Stimulated activated CD4-positive, alpha-beta T cell treated with anti-CD3 and anti-CD28 coated beads, TNF-alpha, amount 100 ng/mL, for 1 hour (primary cell): ENCODE data around the gene FN1.
A peak's percentile ranks its signal among the peaks of the same experiment; 100 is the strongest.

Experiments used
- DNase-seq, 3 donors: peaks; one replicate each; pipeline ENCODE4 v3.0.0-alpha.2; 2020; ENCODE audit warnings: low read depth in 3 of 3, low spot score in 1 of 3

Gene FN1

DNA sequence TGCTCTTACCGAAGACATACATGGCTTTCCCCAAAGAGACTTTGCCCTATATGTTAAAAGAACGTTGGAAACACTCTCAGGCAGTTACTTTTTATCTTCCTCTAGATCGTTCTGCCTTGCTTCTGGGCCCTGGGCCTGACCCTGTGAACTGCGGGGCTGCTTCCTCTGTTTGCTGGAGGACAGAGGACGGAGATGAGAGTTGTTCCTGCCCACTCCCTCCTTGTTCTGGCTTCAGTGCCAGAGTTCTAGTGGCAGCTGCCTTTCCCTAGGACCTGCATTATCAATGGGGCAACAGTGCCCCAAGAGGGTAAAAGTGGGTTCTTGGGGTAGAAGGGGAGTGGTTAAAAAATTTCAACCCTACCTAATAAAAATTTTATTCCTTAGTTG lies 6.5 kb upstream of the FN1 start:
- DNase-seq: no peak

DNA sequence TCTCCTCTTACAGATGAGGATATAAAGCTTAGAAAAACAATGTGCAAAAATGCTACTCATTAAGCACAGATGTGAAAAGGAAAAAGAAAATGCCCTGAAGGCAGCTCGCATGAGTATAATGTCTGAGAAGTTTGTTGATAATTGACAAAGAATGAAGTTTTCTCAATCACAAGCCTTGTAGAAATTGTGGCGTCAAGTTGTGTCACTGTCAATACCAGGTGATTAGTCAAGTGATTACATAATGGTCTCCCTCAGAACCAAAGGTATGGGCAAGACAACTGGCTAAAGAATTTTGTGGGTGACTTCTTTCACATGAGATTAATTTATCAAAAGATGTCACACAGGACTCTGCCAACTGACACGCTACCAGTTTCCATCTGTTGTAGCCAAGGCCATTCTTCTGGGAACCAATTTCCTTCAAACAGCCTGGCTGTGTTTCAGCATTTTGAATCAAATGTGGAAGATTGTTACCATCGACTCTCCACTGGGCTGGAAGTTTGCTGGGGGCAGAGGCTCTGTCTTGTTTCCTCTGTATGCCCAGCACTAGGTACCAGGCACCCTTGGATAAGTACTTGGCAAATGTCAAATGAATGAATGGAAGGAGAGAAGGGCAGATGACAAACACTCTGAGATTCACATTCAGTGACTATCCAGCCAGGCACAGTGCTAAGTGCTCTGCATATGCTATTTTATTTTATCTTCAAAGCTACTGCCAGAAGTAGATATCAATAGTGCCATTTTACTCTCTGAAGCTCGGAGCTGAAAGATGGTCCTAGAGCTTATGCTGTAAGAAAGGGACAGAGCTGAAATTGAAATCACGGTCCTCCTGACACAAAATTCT lies 5.9 kb upstream of the FN1 start:
- DNase-seq: no peak

DNA sequence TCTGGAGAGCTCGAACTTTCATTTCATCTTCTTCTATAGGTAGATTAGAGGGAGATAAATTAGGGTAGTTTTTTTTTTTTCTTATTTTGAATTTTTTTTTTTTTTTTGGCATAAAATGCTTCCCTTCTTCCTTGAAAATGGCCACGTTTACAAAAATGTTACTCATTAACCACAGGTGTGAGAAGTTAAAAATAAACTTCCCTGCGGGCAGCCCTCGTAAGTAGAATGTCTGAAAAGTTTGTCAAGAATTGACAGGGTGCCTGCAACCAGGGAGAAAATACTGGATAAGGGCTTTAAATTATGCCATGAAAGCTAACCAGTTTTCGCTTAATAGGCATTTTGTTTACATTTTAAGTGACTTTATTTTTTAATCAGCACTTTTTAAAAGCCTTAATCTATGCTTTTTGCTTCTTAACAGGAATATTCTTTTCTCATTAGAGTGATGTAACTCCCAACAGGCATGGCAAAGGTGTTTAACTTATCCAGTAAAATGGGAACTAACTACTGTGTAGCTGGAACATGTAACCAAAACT lies 4.2 kb upstream of the FN1 start:
- no peak for DNase-seq

DNA sequence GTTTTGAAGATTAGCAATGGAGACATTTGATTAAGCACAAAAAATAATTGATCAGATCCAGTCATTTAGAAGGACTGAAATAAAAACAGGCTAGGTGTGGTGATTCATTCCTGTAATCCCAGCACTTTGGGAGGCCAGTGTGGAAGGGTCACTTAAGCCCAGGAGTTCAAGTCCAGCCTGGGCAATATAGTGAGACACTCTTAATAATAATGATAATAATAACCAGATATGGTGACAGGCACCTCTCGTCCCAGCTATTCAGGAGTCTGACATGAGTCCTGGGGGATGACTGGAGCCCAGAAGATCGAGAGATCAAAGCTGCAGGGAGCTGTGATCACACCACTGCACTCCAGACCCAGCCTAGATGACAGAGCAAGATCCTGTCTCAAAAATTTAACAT lies 3.5 kb upstream of the FN1 start:
- no peak for DNase-seq

DNA sequence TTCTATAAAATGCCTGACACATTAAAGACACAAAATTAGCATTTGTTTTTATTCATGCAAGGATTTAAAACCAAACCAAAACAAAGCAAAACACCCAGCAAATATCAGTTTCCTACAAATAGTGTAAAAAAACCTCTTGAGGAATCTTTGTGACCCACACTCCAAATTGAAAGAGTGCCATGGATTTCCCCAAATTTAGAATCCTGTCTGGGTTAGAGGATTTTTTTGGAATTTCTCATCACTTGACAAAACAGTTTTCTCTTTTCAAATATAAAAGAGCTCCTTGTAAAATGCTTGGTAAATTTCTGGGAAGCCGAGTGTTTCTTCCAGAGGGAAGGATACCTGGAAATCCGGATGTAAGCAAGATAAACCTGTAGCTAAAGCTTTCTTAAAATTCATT lies 1.7 kb upstream of the FN1 start:
- DNase-seq: no peak

DNA sequence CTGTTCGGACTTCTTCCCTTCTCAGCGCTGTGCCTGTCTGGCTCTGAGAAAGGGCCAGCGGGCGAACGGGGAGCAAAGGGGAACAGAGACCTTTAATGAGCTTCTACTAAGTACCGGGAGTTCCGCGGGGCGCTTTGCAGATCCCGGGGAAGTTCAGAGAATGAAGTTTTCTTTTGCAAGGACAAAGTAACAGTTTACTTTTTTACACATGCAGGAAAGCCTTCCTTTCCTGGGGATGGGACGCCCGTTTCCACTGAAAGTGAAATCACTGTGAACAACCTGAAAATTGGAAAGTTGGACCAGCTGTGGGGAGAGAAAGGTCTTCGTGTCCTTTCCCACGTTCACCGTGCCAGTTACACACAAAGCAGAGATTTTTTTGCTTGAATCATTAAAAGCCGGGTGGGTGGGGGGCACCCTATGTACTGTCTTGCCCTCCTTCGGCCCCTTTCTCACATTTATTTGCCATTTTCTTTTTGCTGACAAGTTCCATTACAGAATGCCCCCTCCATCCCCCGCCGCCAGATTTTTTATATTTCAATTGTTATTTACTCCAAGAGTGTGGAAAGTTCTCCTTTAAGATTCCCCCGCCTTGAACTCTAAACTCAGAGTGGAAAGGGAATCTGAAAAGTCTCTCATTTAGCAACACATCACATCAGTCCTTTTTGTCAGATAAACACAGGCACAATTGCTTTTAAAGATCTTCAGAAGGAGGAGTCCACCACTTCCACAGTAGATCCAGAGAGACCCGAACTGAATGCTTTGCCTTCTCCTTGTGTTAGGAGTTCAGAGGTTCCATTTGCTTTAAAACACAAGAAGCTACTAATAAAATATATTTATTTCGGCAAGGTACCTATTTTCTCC lies 1.1 kb upstream of the FN1 start:
- peak in 1 of 3 donors; percentile 4 for DNase-seq

DNA sequence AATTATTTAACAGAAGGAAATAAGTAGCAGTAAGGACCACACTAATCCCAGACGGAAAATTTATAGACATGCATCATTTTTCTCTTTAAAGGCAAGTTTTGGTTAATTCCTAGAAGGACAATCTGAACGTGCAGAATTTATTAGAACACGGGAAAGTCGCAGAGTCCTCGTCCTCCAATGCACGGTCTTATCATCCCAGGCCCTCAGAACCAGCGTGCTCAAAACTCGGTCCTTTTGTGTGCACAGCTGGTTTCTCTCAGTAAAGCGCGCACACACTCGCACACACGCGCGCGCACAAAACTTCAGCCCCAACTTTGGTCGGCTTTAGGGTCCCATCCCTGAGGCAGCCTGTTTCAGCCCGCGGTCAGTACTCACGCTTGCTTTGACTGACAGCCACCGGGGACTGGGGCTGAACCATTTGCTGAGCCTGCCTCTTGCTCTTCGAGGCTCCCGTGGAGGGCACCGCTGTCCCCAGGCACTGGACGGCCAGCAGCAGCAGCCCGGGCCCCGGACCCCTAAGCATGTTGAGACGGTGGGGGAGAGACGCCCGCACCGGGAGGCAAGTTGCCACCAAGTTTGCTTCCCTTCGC lies 493 bp downstream of the FN1 start:
- DNase-seq: no peak

DNA sequence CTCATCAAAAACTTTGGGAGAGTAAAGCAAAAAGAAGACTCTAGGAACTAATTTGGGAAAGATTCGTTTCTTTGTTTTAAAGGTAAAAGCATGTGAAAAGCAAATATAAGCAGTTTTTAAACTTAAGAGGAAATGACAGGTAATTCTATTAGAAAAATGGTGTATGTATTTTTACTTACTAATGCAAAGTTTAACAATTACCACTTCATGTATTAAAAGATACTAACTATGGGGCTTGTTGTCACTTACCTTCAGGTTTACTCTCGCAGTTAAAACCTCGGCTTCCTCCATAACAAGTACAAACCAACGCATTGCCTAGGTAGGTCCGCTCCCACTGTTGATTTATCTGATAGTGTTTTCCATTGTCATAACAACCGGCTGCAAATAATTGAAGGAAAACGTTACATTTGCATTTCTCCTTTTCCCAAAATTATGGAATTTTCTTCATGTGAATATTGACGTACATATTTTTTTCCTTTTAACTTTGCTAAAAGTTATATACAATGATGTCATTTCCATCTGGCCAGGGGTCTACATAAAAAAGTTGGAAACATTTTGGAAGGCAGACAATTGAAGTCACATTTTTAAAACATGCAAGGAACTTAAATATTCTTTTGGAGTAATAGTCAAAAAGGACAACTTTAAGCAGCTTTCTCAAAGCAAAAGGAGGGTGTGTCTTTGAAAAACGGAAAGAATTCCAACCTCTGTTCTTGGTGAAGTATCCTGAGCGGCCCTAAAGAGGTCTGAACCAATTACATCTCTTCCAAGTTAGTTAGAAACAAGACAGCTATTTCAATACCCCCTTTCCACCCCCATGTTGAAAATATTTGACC lies 1.2 kb downstream of the FN1 start:
- DNase-seq: no peak

DNA sequence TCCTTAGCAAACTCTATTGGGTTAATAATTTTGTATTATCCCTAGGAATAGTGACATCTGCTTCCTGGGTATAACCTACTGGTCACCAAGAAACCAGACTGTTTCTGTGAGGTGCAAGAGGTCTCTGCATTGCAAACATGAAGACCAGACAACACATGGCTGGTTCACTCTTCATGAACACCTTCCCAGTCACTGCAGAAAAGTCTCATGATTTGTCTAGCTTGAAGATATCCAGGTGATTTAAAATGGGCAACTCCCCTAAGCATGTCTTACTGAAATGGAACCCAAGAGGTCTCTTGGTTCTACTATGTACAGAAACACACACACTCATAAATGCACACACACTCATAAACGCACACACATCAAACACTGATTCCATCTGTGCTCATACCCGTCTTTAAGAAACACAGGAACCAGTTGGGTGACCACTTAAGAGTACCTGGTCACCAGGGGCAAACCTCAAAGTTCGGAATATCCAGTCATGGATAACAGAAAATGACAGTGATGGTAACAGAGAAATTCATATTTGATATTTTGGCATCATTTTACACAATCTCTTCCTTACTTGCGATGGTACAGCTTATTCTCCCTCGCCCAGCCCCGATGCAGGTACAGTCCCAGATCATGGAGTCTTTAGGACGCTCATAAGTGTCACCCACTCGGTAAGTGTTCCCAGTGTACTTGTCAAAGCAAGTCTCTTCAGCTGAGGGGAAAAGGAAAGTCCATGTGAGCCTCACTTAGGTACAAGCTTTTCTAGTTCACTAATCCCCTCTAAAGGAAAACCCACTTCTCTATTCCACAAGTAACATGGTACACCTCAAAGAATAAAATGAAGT lies 2.9 kb downstream of the FN1 start:
- DNase-seq: no peak

DNA sequence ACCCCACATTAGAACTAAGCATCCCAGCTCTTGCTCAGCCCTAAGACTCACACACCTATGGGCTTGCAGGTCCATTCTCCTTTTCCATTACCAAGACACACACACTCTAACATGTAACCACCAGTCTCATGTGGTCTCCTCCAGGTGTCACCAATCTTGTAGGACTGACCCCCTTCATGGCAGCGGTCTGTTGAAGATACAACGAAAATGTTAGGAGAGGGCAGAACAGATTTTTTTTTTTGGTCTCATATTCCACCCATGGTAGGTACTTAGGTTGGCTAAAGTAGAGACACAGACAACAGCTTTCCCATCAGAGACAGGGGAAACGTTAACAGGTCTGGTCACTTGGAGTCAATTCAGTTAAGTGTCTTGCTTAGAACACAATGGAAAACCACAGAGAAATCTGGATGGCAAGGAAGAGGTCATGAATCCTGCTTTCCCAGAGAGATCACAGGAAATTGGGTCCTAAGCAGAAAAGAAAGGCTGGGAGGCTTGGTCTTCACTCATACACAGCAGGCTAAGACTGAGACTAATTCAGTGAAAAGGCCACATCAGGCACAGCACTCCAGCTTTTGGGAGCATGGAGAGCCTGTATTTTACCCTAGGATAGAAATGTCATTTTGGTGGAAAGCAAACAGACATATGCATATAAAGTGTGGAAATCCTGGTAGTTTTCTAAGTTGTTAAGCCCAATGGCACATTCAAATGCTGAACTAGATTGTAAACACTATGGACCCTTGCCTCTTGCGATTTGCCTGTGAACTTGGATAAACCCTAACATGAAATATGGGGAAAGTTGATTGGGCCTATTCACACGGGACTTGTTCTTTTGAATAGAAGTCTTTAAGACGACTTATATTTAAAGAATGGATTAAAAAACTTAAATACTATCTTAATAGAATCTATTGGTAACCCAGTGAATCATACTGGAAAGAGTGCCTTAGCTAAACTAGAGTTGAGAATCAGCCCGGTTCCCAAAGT lies 3.8 kb downstream of the FN1 start:
- DNase-seq: no peak

DNA sequence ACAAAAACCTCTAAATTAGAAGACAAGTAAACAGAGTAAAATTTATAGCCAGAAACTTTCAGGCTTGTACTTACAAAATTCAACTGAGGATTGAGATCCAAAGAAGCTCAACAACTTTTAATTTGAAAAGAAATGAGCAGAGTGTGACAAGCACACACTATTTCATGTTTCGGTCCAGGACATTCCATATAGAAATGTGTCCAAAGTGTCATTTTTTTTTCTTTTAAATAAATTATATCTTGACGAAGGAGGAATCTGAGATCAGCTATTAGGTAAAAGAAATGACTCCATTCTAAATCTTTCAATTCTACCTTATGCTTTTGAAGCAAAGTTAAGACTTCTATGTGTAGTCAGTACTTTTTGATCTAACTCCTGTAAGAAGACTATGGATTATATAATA lies 4.6 kb downstream of the FN1 start:
- DNase-seq: no peak

DNA sequence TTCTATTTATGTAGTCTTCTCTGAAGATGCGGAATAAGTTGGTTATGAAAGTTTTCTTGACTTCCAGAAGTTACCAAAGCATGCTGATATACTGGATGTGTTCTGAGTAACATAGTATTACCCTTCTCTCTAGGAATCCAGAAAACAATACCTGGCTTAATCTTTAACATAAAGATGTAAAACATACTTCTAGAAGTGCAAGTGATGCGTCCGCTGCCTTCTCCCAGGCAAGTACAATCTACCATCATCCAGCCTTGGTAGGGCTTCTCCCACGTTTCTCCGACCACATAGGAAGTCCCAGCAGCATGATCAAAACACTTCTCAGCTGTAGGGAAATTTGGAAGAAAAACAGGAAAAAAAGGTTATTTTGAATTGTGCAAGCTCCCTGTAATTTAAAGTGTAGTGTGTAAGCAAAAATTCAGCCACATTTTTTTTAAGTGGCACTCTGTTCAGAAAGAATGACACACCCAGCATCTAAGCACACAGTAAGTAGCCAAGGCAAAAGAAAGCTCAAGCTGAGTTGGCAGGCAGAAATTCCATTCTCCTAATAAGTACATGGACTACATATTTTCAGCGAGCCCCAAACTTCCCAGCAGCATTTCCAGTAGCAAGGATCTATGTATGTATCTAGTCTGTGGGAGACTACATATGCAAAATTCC lies 5.2 kb downstream of the FN1 start:
- no peak for DNase-seq

DNA sequence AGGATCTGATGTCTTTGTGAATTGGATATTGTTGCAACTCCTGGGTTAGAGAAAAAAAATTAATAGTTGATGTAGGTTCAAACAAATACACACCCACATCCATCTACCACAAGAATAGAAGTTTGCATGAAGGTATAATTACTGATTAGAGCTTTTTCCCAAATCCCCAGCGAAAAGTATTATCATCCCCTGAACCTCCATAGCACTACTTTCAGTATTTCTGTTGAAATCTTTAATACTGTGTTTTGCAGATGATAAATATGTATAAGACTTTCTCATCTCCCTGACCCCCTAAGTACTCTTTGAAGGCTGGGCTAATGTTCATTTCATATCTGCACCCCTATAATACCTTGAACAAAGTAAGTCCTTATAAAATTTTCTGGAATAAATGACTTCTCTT lies 6.4 kb downstream of the FN1 start:
- DNase-seq: no peak

DNA sequence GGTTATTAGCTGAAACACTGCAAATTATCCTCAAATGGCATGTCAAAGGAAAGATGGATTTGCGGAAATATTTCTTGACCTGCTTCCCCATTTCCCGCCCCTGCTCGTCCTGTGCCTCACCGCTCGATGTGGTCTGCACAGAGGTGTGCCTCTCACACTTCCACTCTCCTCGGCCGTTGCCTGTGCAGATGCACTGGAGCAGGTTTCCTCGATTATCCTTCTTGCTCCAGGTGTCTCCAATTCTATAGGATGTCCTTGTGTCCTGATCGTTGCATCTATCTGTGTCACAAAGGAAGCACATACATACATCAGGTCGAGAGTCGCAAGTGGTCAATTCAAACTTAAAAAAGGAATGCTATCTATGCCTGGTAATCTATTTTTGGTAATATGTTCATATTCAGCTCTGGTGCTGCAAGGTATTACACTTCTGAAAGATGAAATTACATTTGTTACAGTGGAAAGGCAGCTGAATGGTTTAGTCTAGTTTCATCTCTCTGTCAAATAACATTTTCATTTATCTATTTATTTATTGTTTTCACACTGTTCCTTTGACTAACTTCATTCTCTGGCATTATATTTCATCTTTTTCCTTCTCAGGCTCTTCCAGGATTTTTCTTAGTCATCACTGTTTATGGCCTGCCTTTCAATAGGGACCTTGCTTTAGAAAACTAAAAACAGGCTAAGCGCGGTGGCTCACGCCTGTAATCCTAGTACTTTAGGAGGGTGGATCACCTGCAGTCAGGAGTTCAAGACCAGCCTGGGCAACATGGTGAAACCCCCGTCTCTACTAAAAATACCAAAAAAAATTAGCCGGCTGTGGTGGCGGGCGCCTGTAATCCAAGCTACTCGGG lies 7.6 kb downstream of the FN1 start:
- DNase-seq: no peak

DNA sequence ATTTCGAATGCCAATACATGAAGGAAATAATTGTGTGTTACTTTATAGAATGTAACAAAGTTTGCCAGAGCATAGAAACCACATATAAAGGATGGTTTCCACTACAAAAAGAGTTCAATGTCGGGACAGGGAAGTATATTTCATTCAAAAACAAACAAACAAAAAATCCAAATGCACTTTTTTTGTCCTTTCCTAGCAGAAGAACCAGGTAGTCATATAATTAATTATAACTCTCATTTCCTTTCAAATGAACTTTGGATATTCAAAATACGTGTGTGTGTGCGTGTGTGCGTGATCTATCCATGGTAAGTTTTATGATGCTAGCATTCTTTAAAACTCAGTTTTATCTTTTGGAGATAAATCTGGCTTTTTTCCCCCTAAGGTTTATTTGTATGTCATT lies 8.3 kb downstream of the FN1 start:
- DNase-seq: no peak

DNA sequence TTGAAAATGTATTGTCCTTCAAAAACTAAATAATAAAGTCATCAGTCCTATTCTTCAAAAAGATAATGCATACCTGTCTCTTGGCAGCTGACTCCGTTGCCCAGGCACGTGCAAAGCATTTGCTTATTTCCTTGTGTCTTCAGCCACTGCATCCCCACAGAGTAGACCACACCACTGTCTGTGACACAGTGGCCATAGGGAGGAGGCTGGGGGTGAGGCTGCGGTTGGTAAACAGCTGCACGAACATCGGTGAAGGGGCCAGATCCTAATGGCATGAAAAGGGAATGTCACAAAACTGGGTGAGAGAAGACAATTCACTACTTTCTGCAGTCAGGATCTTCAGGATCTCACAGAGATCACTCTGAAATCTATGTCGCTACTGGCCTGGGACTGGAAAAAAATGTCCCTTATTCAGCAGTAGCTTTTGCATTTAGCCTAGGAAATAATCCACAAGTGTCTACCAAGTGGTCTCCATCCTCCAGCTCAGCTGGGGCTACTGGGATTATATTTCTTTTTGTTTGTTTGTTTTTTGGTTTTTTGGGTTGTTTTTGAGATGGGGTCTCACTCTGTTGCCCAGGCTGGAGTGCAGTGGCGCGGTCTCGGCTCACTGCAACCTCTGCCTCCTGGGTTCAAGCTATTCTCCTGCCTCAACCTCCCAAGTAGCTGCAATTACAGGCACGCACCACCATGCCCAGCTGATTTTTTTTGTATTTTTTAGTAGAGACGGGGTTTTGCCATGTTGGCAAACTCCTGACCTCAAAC lies 10.7 kb downstream of the FN1 start:
- DNase-seq: no peak
